Motor neuron (in vitro differentiated cells): Measurements from ENCODE around the gene KCTD13. TPM values are rescaled to one million over a fixed set of nuclear protein-coding genes. Genes with fewer than 3 reads are reported as not detected.

Experiments used
- ATAC-seq, 8 experiments: fragments of 200-7000 bp; cut with Tn5 transposase; replicated peaks in 6 of 8; 2 replicates each; pipeline ENCODE4 v1.8.0; 2021; ENCODE audit warnings: mild to moderate bottlenecking in 8 of 8, moderate library complexity in 8 of 8
- H3K27ac ChIP-seq, 2 donors: fragments of 250-450 bp; sonication (Bioruptor Pico); 2 replicates each; pipeline ENCODE4 v1.9.0; 2021; ENCODE audit warnings: antibody characterized with exemption in 2 of 2, mild to moderate bottlenecking in 2 of 2, moderate library complexity in 1 of 2
- H3K4me1 ChIP-seq, 2 donors: fragments of 250-450 bp; sonication (Bioruptor Pico); replicated peaks in 1 of 2; 2 replicates each; pipeline ENCODE4 v1.6.1; 2021; ENCODE audit warnings: antibody characterized with exemption in 2 of 2, mild to moderate bottlenecking in 2 of 2, moderate library complexity in 1 of 2
- H3K4me3 ChIP-seq, 5 donors: fragments of 250-450 bp; sonication (Bioruptor Pico); 2 replicates each; pipeline ENCODE4 v1.9.0; 2021; ENCODE audit warnings: antibody characterized with exemption in 5 of 5, mild to moderate bottlenecking in 5 of 5, moderate library complexity in 4 of 5
- WGBS, 10 experiments: fragments of 450-650 bp; shearing (Covaris generic); methylation state at CpG; one replicate each; pipeline ENCODE4 v1.0.0; 2022; 5-methylcytosine and 5-hydroxymethylcytosine counted together
- in situ Hi-C, 9 experiments: fragments of 400-800 bp; cut with MboI; loops; one replicate each; pipeline ENCODE4 v1.15.0; 2021; ENCODE audit warnings: low sequenced_read_pairs in 9 of 9, low pct_unique_long_range_greater_than_20kb in 2 of 9; ENCODE audit not compliant: unreplicated experiment in 9 of 9
- total RNA-seq, 8 experiments: library from RNA; unstranded; fragments of 300-600 nt; gene quantifications; 2 replicates each; pipeline versions ENCODE4 v1.2.3 to v1.2.4, GENCODE V29; 2022

KCTD13 gene
- total RNA-seq, 8 experiments from 2014 or later: 9.1 to 82.6 (median 15.2) TPM

DNA sequence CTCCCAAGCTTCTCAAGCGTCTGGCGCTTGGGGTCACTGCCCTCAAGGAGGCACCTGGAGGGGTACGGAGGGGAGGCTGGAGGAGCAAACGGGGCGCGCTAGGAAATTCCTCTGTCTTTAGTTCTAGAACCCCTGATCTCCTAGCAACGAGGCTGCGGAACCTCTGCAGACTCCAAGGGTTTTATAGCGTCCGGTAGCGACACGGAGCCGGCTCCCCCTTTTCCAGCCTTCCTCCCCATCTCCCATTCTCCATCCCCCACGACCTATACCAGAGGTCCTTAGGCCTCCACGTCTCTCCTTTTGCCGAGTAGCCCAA lies 62.4 kb downstream of the KCTD13 start:
- peak overlapping the region in 1 of 2 donors; percentile 3 for H3K27ac ChIP-seq
- in situ Hi-C loops: loop anchor here in 1 of 9 experiments (25.0 kb wide), 1 partner anchor 99 kb away; the partner anchor contains the start of genes TAOK2 and TMEM219
- H3K4me1 ChIP-seq: peaks cover 9 to 12% of the 10 kb centered on the region in 2 donors
- ATAC-seq: no peak
- WGBS, 10 experiments: 42 to 70% methylated on average over 2 to 10 of the region's 16 CpGs; no CpG with 5 or more reads in 8 of the 10 experiments
- H3K4me3 ChIP-seq: peak overlapping the region in 3 of 5 donors; percentile 77 to 83 (median 82)

- H3K27ac ChIP-seq: peak within 1 kb of the TSS; percentile 98 to 99
- H3K4me3 ChIP-seq: peak within 1 kb of the TSS; percentile 77 to 83 (median 81)
- peaks cover 9 to 12% of the 10 kb centered on the region in 2 donors for H3K4me1 ChIP-seq
- ATAC-seq: peak; percentile 94 to 98 (median 96)
- WGBS, 10 experiments: 0 to 18% (median 0%) methylated on average over 1 to 16 of the region's 57 CpGs; no CpG with 5 or more reads in 2 of the 10 experiments
- in situ Hi-C loops: loop anchor here in 1 of 9 experiments (25.0 kb wide), 1 partner anchor 99 kb away; the partner anchor contains the start of genes TAOK2 and TMEM219
These were observed 63.0 kb downstream of the KCTD13 start, which contains the start of gene CDIPT for GRCh38 chr16:29862884-29863668. Gene CDIPT (minus strand): TSS chr16:29863226. CDS start chr16:29862857, 369 bp downstream.

- ATAC-seq: peak; percentile 4 to 23 (median 16)
- 0 to 7% (median 0%) methylated on average over 1 to 13 of the region's 27 CpGs; no CpG with 5 or more reads in 3 of the 10 experiments for WGBS, 10 experiments
- in situ Hi-C loops: loop anchor here in 1 of 9 experiments (25.0 kb wide), 1 partner anchor 100 kb away; the partner anchor contains the start of genes TAOK2 and TMEM219
- peak overlapping the region; percentile 98 to 99 for H3K27ac ChIP-seq
- H3K4me3 ChIP-seq: peak overlapping the region; percentile 77 to 83 (median 81)
- H3K4me1 ChIP-seq: peaks cover 9 to 12% of the 10 kb centered on the region in 2 donors
These were observed 63.6 kb downstream of the KCTD13 start for GRCh38 chr16:29862383-29862883.

DNA sequence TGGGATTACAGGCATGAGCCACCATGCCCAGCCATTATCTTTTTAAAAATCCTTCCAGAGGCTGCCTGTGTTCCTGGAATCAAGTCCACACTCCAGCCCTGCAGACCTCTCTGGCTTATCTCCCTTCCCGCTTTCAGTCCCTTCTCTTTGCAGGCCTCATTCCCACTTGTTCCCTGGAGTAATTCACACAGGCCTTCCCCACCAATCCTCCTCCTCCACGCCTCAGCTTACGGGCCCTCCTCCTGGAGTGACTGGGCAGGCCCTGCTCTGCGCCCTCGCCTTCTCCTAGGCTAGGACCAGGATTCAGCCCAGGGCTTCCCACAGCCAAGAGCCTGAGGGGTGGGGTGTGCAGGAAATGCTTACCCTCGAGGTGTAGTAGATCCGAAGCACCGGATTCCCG lies 65.8 kb downstream of the KCTD13 start:
- ATAC-seq: no peak
- H3K4me3 ChIP-seq: no peak overlapping the region
- WGBS, 10 experiments: 70 to 100% (median 95%) methylated on average over 1 to 4 of the region's 9 CpGs; no CpG with 5 or more reads in 4 of the 10 experiments
- no peak overlapping the region for H3K27ac ChIP-seq
- in situ Hi-C loops: loop anchor here in 1 of 9 experiments (25.0 kb wide), 1 partner anchor 102 kb away; the partner anchor contains the start of genes TAOK2 and TMEM219
- H3K4me1 ChIP-seq: peaks cover 9 to 12% of the 10 kb centered on the region in 2 donors

DNA sequence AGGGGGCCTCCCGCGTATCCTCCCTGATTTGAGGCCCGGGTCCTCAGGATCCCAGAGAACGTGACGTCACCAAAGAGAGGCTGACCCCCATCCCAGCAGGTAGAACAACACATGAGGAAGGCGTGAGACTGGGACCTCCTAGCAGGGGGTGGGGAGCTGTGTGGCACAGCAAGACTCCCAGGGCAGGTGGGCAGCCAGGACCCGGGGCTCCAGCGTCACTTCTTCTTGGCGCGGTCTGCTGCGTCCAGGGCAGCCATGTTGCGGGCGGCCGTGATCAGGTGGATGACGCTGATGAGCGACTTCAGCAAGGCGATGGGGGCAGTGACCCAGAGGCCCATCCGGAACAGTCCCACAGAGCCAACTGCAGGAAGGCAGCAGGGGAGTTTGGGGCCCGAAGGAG lies 67.1 kb downstream of the KCTD13 start:
- ATAC-seq: no peak
- Histone ChIP-seq H3K4me1 (peaks cover 9 to 12% of the 10 kb centered on the region in 2 donors), H3K27ac (no peak overlapping the region), H3K4me3 (no peak overlapping the region)
- 95 to 100% methylated on average over 4 of the region's 19 CpGs; no CpG with 5 or more reads in 8 of the 10 experiments for WGBS, 10 experiments
- in situ Hi-C loops: loop anchor here in 1 of 9 experiments (25.0 kb wide), 1 partner anchor 103 kb away; the partner anchor contains the start of genes TAOK2 and TMEM219

DNA sequence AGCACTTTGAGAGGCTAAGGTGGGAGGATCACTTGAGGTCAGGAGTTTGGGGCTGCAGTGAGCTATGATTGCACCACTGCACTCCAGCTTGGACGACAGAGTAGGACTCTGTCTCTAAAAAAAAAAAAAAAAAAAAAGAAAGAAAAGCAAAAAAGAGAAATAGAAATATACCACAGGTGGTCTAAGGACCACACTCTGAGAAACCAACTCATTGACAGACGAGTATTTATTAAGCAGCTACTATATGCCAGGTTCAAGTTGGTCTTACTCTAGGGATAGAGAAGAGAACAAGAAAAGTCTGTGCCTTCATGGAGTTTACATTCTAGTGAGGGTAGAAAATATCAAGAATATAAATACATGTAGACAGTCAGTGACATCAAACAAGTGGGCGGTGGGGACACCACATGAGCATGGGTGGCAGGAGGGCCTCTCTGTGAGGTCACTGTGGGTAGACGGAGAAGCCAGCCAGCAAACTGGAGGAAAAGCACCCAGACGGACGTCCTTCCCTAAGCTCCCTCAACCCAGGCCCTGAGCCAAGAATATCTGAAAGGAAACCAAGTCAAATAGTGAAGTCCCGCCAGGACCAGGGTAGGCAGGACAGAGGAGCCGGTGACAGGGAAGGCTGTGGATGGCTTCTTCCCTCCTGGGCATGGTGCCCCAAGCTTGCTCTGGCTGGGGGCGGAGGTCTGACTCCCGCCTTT lies 67.7 kb downstream of the KCTD13 start:
- no peak overlapping the region for H3K4me3 ChIP-seq
- no peak for ATAC-seq
- in situ Hi-C loops: loop anchor here in 1 of 9 experiments (25.0 kb wide), 1 partner anchor 104 kb away; the partner anchor contains the start of genes TAOK2 and TMEM219
- peaks cover 5 to 8% of the 10 kb centered on the region in 2 donors for H3K4me1 ChIP-seq
- whole genome bisulfite sequencing, 10 experiments: 52 to 100% (median 84%) methylated on average over 1 to 6 of the region's 10 CpGs
- no peak overlapping the region for H3K27ac ChIP-seq

DNA sequence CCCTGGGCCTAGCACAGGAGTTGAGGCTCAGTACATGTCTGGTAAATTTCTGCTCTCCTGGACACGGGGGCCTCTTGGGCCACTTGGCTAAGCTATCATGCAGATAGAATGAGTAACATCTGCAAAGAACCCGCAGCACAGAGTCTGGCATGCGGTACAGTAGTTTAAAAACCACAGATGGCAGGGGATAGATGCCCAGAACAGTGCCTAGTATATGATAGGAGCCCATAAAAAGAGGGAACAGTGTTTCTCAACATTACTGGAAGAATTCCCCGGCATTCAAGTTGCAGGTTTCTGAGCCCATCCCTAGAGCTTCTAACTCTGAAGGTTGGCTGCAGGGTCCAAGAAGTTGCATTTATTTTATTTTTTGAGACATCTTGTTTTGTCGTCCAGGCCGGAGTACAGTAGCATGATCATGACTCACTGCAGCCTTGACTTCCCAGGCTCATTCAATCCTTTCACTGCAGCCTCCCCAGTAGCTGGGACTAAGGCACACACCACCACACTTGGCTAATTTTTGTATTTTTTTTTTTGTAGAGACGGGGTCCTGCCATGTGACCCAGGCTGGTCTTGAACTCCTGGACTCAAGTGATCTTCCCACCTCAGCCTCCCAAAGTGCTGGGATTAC lies 68.8 kb downstream of the KCTD13 start:
- H3K27ac ChIP-seq: no peak overlapping the region
- 0 to 100% (median 79%) methylated on average over 1 to 5 of the region's 7 CpGs; no CpG with 5 or more reads in 1 of the 10 experiments for WGBS, 10 experiments
- H3K4me3 ChIP-seq: no peak overlapping the region
- ATAC-seq: peak in 1 of 8 experiments; percentile 15
- H3K4me1 ChIP-seq: peaks cover 5 to 8% of the 10 kb centered on the region in 2 donors
- in situ Hi-C loops: loop anchor here in 1 of 9 experiments (25.0 kb wide), 1 partner anchor 105 kb away; the partner anchor contains the start of genes TAOK2 and TMEM219

Other genes with a start within 250 kb of the KCTD13 start
- 100 to 1,000 TPM in 1 of 8 experiments, 10 to 100 TPM in 7; 37.7 to 133 (median 52.8) TPM for gene QPRT, start 247.0 kb downstream of the KCTD13 start, total RNA-seq
- gene C16orf54, start 180.2 kb downstream of the KCTD13 start, total RNA-seq: under 1 TPM in 6 of 8 experiments, not detected in 2; 0.05 to 0.28 (median 0.16) TPM
- under 1 TPM in 5 of 8 experiments, not detected in 3; 0.08 to 0.19 (median 0.10) TPM for gene ZG16, start 148.0 kb downstream of the KCTD13 start, total RNA-seq
- gene KIF22, start 135.5 kb downstream of the KCTD13 start, total RNA-seq: 10 to 100 TPM; 16.1 to 96.3 (median 24.4) TPM
- gene MAZ, start 119.7 kb downstream of the KCTD13 start, total RNA-seq: 100 to 1,000 TPM in 7 of 8 experiments, 10 to 100 TPM in 1; 80.2 to 354 (median 177) TPM
- gene PRRT2, start 114.0 kb downstream of the KCTD13 start, total RNA-seq: 10 to 100 TPM in 5 of 8 experiments, 1 to 10 TPM in 3; 1.4 to 72.7 (median 28.4) TPM
- gene PAGR1, start 110.1 kb downstream of the KCTD13 start, total RNA-seq: 10 to 100 TPM; 13.7 to 53.0 (median 28.2) TPM
- gene MVP, start 105.8 kb downstream of the KCTD13 start, total RNA-seq: 100 to 1,000 TPM in 1 of 8 experiments, 10 to 100 TPM in 4, 1 to 10 TPM in 3; 3.2 to 179 (median 31.0) TPM
- 10 to 100 TPM; 38.1 to 64.9 (median 44.0) TPM for gene CDIPT, start 63.0 kb downstream of the KCTD13 start, total RNA-seq
- gene SEZ6L2, start 26.7 kb downstream of the KCTD13 start, total RNA-seq: 10 to 100 TPM; 20.4 to 95.6 (median 70.1) TPM
- 10 to 100 TPM in 7 of 8 experiments, 1 to 10 TPM in 1; 8.9 to 30.8 (median 16.9) TPM for gene ASPHD1, start 25.7 kb downstream of the KCTD13 start, total RNA-seq
- 10 to 100 TPM; 34.4 to 77.6 (median 56.2) TPM for gene TMEM219, start 35.9 kb upstream of the KCTD13 start, total RNA-seq
- 10 to 100 TPM; 27.0 to 54.4 (median 38.6) TPM for gene TAOK2, start 47.6 kb upstream of the KCTD13 start, total RNA-seq
- 10 to 100 TPM in 7 of 8 experiments, 1 to 10 TPM in 1; 7.9 to 30.4 (median 16.9) TPM for gene HIRIP3, start 69.4 kb upstream of the KCTD13 start, total RNA-seq
- 10 to 100 TPM; 31.9 to 61.2 (median 54.2) TPM for gene INO80E, start 70.0 kb upstream of the KCTD13 start, total RNA-seq
- gene DOC2A, start 84.8 kb upstream of the KCTD13 start, total RNA-seq: 1 to 10 TPM in 7 of 8 experiments, under 1 TPM in 1; 0.31 to 8.1 (median 4.0) TPM
- under 1 TPM in 5 of 8 experiments, not detected in 3; 0.43 to 0.90 (median 0.52) TPM for gene C16orf92, start 97.0 kb upstream of the KCTD13 start, total RNA-seq
- gene TLCD3B, start 105.0 kb upstream of the KCTD13 start, total RNA-seq: 10 to 100 TPM in 4 of 8 experiments, 1 to 10 TPM in 2, under 1 TPM in 2; 0.56 to 27.1 (median 10.3) TPM
- gene ALDOA, start 139.5 kb upstream of the KCTD13 start, total RNA-seq: 1,000 to 10,000 TPM in 6 of 8 experiments, 100 to 1,000 TPM in 2; 475 to 1,633 (median 1,146) TPM
- gene PPP4C, start 149.8 kb upstream of the KCTD13 start, total RNA-seq: 10 to 100 TPM; 40.1 to 83.7 (median 62.7) TPM
- gene TBX6, start 165.7 kb upstream of the KCTD13 start, total RNA-seq: 1 to 10 TPM in 2 of 8 experiments, under 1 TPM in 6; 0.25 to 1.6 (median 0.63) TPM
- gene YPEL3, start 170.0 kb upstream of the KCTD13 start, total RNA-seq: 10 to 100 TPM; 19.9 to 62.2 (median 35.8) TPM
- 1 to 10 TPM; 1.1 to 3.0 (median 2.1) TPM for gene GDPD3, start 187.3 kb upstream of the KCTD13 start, total RNA-seq
- gene MAPK3, start 197.0 kb upstream of the KCTD13 start, total RNA-seq: 10 to 100 TPM; 16.1 to 56.6 (median 31.8) TPM